PFSK-1 (cell line): Measurements from ENCODE around the gene EPS15.

Source experiments
- FOXP2 ChIP-seq: optimal IDR thresholded peaks from 2 replicates; pipeline ENCODE3; 2011; ENCODE audit warnings: borderline replicate concordance, control low read depth, inconsistent platforms; ENCODE audit not compliant: insufficient read depth; ENCODE audit errors: extremely low read length, extremely low read depth
- POLR2AphosphoS5 ChIP-seq: IDR thresholded peaks from 2 replicates; pipeline ENCODE4 v1.6.1; 2012; ENCODE audit warnings: low read depth, mild to moderate bottlenecking, control low read depth, low read length, moderate library complexity
- REST ChIP-seq, 2 experiments: IDR thresholded peaks; 2 replicates each; pipeline versions ENCODE4 v1.6.1 to v1.8.0; 2011 to 2012; ENCODE audit warnings: low read depth in 2 of 2, low read length in 2 of 2, control low read depth in 1 of 2, inconsistent platforms in 1 of 2, mild to moderate bottlenecking in 1 of 2, moderate library complexity in 1 of 2; ENCODE audit not compliant: insufficient read depth in 1 of 2
- SIN3A ChIP-seq: IDR thresholded peaks from 2 replicates; pipeline ENCODE4 v1.6.1; 2012; ENCODE audit warnings: mild to moderate bottlenecking, low read length, moderate library complexity, borderline replicate concordance; ENCODE audit not compliant: insufficient read depth
- TAF1 ChIP-seq: IDR thresholded peaks from 2 replicates; pipeline ENCODE4 v1.6.1; 2012; ENCODE audit warnings: low read length, control low read depth, borderline replicate concordance; ENCODE audit not compliant: insufficient read depth

The EPS15 gene

DNA sequence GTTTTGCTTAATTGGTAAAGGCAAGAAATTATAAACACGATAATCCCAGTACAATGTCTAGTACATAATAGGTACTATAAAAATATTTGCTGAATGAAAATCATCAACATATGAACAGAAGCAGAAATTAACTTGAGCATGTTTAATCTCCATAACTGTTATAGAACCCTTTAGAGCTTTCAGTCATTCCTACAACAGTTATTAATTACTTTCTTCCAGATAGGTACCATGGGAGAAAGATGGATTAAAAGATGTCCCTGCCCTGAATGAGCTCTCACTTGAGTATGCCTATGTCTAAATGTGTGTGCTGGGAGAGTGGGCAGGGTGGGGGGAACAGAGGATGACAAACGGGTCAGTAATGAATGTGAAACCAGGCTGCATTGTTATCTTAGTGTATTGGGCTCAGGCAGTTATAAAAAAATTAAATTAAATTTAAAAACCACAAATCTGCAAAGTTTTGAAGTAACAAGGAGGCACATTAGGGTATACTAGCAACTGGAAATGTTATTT is 2.4 kb downstream of the EPS15 start:
- no peak for TF ChIP-seq POLR2AphosphoS5
- no peak for TF ChIP-seq FOXP2
- TF ChIP-seq TAF1, result no peak

DNA sequence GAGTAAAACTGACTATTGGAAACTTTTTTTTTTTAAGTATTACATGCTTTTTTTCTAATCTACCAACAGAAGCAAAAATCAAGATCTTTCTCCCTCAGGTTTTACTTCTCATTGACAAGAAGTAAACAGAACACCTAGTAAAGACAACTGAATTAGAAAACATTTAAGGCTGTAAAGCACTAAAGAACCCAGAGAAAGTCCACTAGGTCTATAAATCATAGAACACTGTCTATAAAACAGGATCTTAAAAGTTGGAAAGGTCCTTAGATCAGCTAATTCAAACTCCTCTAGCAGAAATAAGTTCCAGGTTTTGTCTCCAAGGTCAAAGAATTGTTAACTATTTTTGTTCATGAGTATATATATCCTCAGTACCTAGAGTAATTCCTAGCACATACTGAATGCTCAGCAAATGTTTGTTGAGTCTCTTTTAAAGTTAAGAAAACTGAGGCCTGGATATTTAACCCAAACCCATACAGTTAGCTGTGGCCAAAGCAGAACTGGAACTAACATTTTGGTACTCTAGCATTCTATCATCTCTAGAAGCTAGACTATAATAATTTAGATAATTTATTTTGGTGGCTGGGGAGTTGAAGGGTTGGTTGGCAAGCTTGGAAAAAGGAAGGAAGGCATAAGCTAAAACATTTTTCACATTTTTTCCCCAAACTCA is 3.0 kb downstream of the EPS15 start:
- TF ChIP-seq POLR2AphosphoS5 (no peak), REST (IDR thresholded peaks at IDR 0.05; ENCODE audit: insufficient read depth in 1 of 2, low read depth in 2 of 2, low read length in 2 of 2) (no peak), FOXP2 (no peak), TAF1 (no peak), SIN3A (no peak)

GRCh38 chr1:51515312-51515960 is 3.6 kb downstream of the EPS15 start:
- no peak for TF ChIP-seq TAF1
- TF ChIP-seq SIN3A, result no peak
- no peak for TF ChIP-seq POLR2AphosphoS5
- TF ChIP-seq REST (IDR thresholded peaks at IDR 0.05; ENCODE audit: insufficient read depth in 1 of 2, low read depth in 2 of 2, low read length in 2 of 2), result no peak
- no peak for TF ChIP-seq FOXP2

GRCh38 chr1:51514733-51515132 is 4.3 kb downstream of the EPS15 start:
- TF ChIP-seq FOXP2 (no peak), POLR2AphosphoS5 (no peak), SIN3A (no peak), TAF1 (no peak)

- TF ChIP-seq REST (IDR thresholded peaks at IDR 0.05; ENCODE audit: insufficient read depth in 1 of 2, low read depth in 2 of 2, low read length in 2 of 2), result no peak
- no peak for TF ChIP-seq POLR2AphosphoS5
- TF ChIP-seq TAF1, result no peak
- no peak for TF ChIP-seq FOXP2
- TF ChIP-seq SIN3A, result no peak
Observed at GRCh38 chr1:51512606-51513005, 6.5 kb downstream of the EPS15 start.

DNA sequence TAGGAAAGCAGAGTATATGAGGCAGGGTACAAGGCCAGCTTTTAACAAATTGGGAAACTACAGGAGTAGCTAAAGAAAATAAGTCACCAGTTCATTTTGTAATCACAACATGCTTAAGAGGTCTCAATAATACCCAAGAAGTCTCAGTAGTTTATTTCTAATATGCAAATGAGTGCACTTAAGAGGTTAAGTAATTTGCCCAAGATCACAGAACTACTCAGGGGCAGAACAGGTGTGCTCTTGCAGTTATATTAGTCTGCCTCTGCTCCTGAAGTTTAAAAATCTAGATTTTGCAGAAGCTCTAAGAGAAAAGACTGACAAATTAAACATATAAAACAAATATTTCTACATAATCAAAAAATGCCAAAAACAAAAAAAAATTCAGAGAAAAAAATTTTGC is 6.9 kb downstream of the EPS15 start:
- TF ChIP-seq SIN3A (no peak), TAF1 (no peak), REST (IDR thresholded peaks at IDR 0.05; ENCODE audit: insufficient read depth in 1 of 2, low read depth in 2 of 2, low read length in 2 of 2) (no peak), POLR2AphosphoS5 (no peak), FOXP2 (no peak)
